NCI-H2227 (cell line): ENCODE data around the gene NRP2.
A peak's percentile ranks its signal among the peaks of the same experiment; 100 is the strongest.

Source experiments
- DNase-seq: peaks from one replicate; lab custom pipeline; 2025; ENCODE audit not compliant: unreplicated experiment; lab: John Stamatoyannopoulos, UW

NRP2 gene

GRCh38 chr2:205659922-205660321 lies 22.4 kb upstream of the NRP2 start:
- no peak for DNase-seq

DNA sequence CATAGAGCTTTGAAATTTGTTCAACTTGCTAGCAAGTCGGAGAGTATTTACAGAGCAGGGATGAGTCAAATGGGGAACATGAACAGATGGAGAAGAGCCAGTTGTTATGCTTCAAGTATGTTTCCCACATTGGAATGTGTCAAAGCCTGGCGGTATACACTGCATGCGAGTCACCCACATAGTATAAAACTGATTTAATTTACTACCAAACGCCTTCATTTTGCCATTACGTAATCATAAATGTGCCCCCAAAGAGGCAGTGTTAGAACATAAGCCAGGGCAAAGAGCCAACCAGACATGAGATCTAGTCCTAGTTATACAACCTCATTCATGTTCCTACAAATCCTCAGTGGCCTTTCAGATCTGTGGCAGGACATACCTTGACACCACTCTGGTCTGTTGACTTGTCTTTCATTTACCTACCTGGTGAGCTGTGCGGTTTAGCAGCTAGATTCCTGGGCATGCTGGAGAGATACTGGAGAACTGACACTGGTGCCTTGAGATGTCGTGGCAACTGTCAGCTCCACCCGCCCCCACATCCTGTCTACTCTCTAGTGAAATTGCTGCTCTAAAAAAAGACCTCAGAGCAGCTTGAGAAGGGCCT lies 21.7 kb upstream of the NRP2 start:
- no peak for DNase-seq

DNA sequence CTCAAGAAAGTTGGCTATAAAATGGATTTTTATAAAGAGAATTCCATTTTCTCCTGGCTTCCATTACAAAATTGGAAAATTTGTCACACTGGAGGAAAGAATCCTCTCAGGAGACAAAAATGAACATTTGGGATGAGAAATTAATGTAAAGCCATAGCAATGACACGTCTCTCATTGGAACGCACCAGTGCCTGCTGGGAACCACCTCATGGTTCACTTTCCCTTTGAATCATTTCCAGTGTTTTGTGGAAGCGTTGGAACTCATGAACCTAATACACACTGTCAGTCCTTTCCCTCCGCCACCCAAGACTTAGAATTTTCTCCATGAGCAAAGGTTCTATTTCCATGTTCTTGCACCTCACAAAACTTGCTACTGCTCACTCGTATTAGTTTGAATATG lies 21.0 kb upstream of the NRP2 start:
- no peak for DNase-seq

DNA sequence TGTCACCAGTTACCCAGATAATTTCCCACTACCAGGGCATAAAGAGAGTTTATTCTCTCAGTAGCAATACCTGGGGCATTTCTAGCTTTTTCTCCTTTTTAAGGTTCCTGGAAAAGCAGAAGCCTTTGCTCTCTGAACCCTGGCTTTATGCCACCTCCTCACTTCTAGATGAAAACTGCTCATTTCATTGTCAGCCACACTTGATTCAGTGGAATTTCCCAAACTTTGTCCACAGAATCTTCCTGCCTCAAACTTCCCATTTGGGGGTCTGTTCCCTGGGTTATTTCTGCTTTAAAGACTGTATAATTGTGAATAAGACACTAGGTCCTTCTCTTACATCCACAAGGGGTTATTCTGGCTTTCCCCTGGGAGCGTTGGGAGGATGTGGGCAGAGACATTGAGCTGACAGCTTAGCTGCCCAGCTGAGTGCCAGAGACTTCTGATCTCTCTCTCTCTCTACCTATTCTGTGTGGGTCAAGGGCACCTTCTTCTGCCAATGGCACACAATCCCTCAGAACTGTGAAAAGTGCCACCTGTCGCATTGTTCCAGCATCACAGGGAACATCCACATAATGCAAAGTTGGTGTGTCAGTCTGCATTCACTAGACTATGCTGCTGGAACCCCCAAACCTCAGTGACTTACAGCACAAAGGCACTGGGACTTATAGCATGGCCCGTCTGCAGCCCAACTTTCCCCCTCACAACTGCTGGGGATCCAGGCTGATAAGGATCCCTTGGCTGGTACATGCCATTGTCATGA lies 19.9 kb upstream of the NRP2 start:
- DNase-seq = no peak

- DNase-seq = no peak
These were observed 16.5 kb upstream of the NRP2 start for GRCh38 chr2:205665791-205666190.

DNA sequence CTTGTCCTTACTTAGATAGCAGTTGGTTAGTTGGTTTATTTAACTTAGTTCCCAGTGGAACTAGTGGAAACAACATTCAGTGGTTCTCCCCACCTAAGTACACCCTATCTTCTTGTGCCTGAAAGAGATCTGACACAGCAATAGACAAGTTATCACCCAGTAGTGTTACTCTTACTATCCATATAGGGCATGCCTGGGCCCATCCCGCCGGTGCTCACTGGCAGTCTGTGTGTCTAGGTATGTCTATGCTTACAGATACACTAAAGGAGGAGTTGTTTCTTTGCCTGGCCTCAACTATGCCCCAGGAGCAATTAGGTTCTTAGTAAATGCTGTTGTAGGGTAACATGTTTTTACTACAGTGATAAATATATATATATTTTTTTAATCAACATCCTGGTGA lies 12.0 kb upstream of the NRP2 start:
- DNase-seq = no peak

- DNase-seq = no peak
These were observed 9.0 kb upstream of the NRP2 start for GRCh38 chr2:205673312-205673711.

- DNase-seq = peak; percentile 81
These were observed 6.3 kb upstream of the NRP2 start for GRCh38 chr2:205675861-205676516.

DNA sequence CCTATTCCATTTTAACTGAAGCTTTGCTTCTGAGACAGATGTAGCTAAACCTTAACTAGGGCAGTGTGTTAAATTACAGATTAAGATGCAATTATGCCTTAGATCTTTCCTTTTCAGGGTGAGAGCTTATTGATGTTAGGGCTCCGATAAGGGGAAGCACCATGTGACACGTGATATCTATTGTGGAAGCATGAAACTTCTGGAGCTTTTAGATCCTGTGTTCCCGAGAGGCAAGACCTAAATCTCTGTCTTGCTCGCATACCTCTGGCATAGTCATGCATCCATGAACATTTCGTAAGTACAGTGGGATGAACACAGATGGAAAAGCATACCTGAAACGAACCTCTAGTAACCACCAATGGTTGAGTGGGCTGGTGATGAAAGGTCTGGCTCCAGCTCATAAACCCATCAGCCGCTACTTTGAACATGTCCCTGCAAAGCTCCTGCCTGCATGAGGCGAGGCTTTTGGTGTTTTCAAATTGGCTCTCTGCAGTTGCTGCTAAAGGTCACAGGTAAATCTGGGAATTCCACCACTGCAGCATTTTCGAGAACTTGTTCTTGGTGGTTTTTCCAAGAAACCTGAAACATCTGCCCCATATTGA lies 3.7 kb upstream of the NRP2 start:
- DNase-seq = no peak

- DNase-seq = no peak
These were observed 2.8 kb upstream of the NRP2 start for GRCh38 chr2:205679410-205680009.

GRCh38 chr2:205680067-205680466 lies 2.2 kb upstream of the NRP2 start:
- peak; percentile 91 for DNase-seq

DNA sequence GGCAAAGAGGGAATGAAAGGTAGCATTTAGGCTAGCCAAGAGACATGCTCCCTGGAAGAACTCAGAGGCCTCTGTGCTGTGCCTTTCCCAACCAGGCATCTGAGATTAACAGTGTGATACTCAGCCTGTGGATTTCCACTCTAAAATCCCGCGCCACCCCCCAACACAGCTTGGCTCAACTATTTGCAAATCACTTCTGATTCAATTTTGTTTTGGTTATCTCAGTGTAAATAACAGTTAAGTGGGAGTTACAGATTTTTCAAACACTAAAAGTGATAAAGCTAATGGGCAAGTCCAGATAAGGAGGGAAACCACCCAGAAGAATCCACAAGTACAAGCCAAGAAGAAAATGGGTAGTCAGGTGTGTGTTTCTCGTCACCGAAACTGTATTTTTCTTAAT lies 1.4 kb upstream of the NRP2 start:
- no peak for DNase-seq

DNA sequence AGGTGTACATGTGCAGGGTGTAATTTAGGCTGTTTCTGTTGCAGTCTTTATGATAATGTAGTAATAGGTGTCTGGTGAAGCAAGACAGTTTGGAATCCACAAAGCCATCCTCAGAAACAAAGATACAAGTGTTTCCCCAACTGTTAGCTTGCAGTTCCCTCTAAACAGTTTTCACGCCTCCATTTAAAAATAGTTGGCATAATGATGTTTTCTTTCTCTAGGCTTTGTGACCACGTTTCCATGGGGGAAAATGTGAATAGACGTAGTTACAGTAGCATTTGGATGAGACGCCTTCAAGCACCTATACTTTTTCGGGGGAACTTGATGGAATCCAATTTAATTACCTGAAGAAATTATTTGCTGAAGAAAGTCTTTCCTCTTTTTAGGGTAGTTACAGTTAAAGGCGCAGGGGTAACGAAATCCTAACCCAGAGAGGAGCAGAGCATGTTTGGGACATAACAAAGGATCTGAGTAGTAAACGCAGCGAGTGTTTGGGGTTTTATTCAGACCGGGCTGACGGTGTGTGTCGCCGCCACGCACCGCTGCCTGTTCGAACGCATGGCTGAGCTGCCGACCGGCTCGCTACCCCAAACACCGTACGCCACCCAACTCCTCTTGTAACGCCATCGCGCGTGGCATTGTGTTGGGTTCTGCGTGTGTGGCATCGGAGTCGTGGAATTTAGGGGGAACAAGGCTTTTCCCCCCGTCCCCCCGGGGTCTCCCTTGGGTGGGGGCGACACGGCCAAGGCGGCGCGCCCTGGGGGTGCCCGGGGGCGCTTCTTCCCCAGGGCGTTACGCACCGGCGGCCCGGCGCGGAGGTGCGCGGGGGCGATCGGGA lies 681 bp upstream of the NRP2 start:
- peak; percentile 60 for DNase-seq

GRCh38 chr2:205682971-205683501 lies 735 bp downstream of the NRP2 start:
- no peak for DNase-seq

GRCh38 chr2:205683502-205684367 lies 1.4 kb downstream of the NRP2 start:
- no peak for DNase-seq

DNA sequence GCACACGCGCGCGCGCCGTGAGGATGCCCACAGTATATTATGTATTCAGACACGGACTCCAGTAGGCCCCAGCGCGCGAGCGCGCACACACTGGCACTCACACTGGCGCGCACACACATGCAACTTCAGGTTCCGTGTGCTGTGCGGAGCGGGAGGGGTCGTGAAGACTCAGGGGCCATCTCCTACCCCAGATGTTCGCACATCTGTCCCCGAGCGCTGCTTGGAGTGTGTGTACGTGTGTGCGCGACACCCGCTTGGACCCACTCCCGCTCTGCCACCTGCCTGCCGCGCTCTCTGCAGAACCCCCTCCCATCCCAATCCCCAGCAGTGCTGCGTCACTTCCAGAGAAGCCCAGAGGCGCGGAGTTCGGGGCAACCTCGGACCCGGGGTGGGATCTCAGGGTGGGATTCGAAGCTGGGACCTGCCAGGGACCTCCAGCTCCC lies 2.6 kb downstream of the NRP2 start:
- DNase-seq = peak; percentile 34

DNA sequence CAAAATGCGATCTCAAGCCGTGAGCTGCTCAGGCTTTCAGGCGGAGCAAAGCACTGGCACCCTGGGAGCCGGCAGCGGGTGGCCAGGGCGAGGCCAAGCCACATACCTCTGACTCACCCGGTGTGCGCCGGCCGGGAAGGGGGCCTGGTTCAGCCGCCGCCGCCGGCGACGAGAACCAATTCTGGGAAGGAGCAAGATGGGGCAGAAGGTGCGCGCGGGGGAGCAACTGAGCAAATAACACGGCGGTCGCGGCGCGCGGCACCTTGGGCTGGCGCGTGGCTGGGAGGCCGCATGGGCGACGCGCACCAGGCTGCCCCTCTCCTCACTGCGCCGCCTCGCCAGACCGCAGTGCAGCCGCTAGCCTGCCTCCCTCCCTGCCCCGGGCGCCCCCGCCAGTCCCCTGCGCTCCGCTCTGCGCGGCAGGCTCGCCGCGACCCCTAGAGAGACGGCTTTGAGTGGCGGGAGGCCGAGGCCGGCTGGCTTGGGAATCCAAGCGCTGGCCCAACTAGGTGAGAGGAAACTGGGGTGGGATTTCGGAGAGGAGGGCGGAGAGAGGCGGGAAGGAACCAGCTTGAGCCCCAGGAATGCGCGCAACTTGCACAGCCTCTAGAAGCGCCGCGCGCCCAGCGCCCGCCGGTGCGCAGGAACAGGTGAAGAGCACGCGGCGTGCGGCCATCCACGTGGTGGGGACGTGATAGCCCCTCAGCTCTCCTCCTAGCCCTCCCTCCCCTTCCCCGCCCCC lies 3.2 kb downstream of the NRP2 start:
- no peak for DNase-seq

DNA sequence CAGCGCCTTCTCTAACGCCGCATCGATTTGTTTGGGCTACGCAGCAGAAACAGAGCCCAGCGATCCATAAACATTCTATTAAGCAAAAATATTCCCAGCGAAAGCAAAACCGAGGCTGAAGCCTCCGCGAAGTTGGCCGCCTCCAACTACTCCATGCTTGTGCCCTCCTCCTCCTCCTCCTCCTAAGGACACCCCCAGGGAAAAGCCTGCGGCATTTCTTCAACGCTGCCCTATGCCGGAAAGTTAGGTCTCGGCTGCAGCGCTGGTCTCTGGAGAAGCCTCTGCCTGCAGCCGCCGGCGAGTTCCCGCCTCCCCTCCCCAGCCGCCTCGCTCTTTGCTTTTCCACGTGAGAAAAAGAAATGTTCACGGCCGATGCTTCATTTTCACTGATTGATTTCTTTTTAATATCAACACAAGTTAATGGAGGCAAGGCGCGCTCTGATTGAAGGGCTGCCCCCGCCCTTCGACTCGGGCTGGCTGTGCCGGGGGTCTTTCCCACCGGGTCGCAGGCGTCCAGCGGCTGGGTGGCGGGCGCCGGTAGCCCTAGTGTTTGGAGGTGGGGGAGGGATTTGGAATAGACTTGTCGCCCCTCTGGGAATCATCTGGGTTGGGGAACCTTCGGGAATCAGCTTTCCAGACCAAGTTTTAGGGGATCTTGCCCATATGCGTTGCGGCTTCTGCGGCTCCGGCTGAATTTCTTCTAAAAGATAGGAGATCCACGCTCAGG lies 3.9 kb downstream of the NRP2 start:
- DNase-seq = no peak
